Ishikawa (cell line): ENCODE results near the gene UBAC2.

Experiments
- CEBPB ChIP-seq: IDR thresholded peaks from 2 replicates; pipeline ENCODE4 v1.6.1; 2012
- EGR1 ChIP-seq: IDR thresholded peaks from 2 replicates; pipeline ENCODE4 v1.6.1; 2012
- EP300 ChIP-seq: IDR thresholded peaks from 2 replicates; pipeline ENCODE4 v1.6.1; 2012; ENCODE audit warnings: borderline replicate concordance
- FOXM1 ChIP-seq: IDR thresholded peaks from 2 replicates; pipeline ENCODE4 v1.6.1; 2012; ENCODE audit warnings: low read depth, borderline replicate concordance
- RAD21 ChIP-seq: IDR thresholded peaks from 2 replicates; pipeline ENCODE4 v1.6.1; 2012; ENCODE audit warnings: low read depth
- REST ChIP-seq: IDR thresholded peaks from 2 replicates; pipeline ENCODE4 v1.6.1; 2012; ENCODE audit warnings: low read depth, mild to moderate bottlenecking
- TAF1 ChIP-seq: IDR thresholded peaks from 2 replicates; pipeline ENCODE4 v1.6.1; 2012; ENCODE audit warnings: low read depth, mild to moderate bottlenecking
- TCF12 ChIP-seq: IDR thresholded peaks from 2 replicates; pipeline ENCODE4 v1.6.1; 2012; ENCODE audit warnings: low read depth
- USF1 ChIP-seq: IDR thresholded peaks from 2 replicates; pipeline ENCODE4 v1.6.1; 2012
- YY1 ChIP-seq: IDR thresholded peaks from 2 replicates; pipeline ENCODE4 v1.6.1; 2012; ENCODE audit warnings: low read depth
- ZBTB7A ChIP-seq: IDR thresholded peaks from 2 replicates; pipeline ENCODE4 v1.6.1; 2012; ENCODE audit warnings: low read depth

- TF ChIP-seq FOXM1 (no peak), CEBPB (no peak), TAF1 (no peak), YY1 (no peak), EGR1 (no peak), ZBTB7A (no peak), EP300 (no peak), TCF12 (no peak), USF1 (no peak), RAD21 (no peak), REST (no peak)
Observed at GRCh38 chr13:99288089-99288488, 87.4 kb downstream of the UBAC2 start.
